ENCODE results near the gene LRMDA. TPM values are rescaled to one million over a fixed set of nuclear protein-coding genes. Genes with fewer than 3 reads are reported as not detected.

Gene LRMDA
- total and polyA plus RNA-seq, 2 of the 13 experiments (the other 11 are each of a cell fraction or from before 2014, with no cell fraction given) = 13.4 to 22.0 TPM

DNA sequence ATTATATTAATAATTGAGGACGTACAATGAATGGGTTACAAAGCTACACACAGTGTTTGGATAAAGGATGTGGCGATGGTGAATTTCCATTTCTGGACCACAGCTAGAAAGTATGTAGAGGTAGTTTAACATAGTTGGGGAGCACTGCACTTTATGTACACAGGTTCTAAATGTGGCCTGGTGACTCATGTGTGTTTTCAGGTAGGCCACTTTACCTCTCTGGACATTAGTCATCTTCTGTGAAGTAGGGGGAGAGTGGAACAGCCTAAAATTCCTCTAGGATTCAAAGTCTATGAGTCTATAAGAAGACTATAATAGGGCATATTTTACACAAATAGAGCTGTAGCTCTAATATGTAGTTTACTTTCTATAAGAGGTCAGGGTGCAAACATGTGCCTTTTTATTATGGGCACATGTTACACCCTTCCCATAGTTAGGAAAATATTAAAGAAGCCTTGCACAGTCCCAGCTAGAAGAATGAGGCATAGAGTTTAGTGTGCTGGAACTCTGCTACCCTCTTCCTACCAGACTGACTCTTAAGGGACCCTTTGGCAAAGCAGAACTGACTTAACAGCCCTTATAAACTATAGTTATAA lies 594.9 kb downstream of the LRMDA start (continued):
- TF ChIP-seq ARID5B (CRISPR knock-in tag; IDR thresholded peaks at IDR 0.05) (peak; percentile 69; the same call in 1 of the 2 replicates), JUNB (CRISPR knock-in tag; IDR thresholded peaks at IDR 0.05; ENCODE audit: borderline replicate concordance) (0 out of 2 replicates have a peak, but pooled peaks have one; percentile 36), PPARG (CRISPR knock-in tag; conservative IDR thresholded peaks at IDR 0.05) (peak; percentile 32; the same call in 1 of the 2 replicates), ELF3 (CRISPR knock-in tag; IDR thresholded peaks at IDR 0.05) (0 out of 2 replicates have a peak, but pooled peaks have one; percentile 24), MEF2D (CRISPR knock-in tag; IDR thresholded peaks at IDR 0.05) (peak; percentile 30; the same call in 1 of the 2 replicates), FOSL2 (CRISPR knock-in tag; IDR thresholded peaks at IDR 0.05) (peak; percentile 94), CREM (IDR thresholded peaks at IDR 0.05) (peak; percentile 57; the same call in 1 of the 2 replicates), CREM (CRISPR knock-in tag; IDR thresholded peaks at IDR 0.05) (no peak), LCORL (IDR thresholded peaks at IDR 0.05) (no peak), LCORL (CRISPR knock-in tag; IDR thresholded peaks at IDR 0.05) (peak; percentile 18; the same call in 1 of the 2 replicates), ZNF263 (CRISPR knock-in tag; IDR thresholded peaks at IDR 0.05) (peak; percentile 97), NFIC (IDR thresholded peaks at IDR 0.05; ENCODE audit: low read length) (0 out of 2 replicates have a peak, but pooled peaks have one; percentile 62), SOX5 (CRISPR knock-in tag; IDR thresholded peaks at IDR 0.05; ENCODE audit: borderline replicate concordance) (peak; percentile 29; the same call in 1 of the 2 replicates), TSC22D2 (CRISPR knock-in tag; IDR thresholded peaks at IDR 0.05; ENCODE audit: borderline replicate concordance) (no peak), HOMEZ (CRISPR knock-in tag; IDR thresholded peaks at IDR 0.05; ENCODE audit: low read depth) (peak; percentile 58; the same call in 1 of the 2 replicates), PHF21A (CRISPR knock-in tag; IDR thresholded peaks at IDR 0.05) (peak; percentile 37; the same call in 1 of the 2 replicates), HNF4G (IDR thresholded peaks at IDR 0.05; ENCODE audit: borderline replicate concordance, low read depth, low read length) (0 out of 2 replicates have a peak, but pooled peaks have one; percentile 15), HNF4G (CRISPR knock-in tag; IDR thresholded peaks at IDR 0.05; ENCODE audit: borderline replicate concordance, low read depth) (no peak), ZNF335 (CRISPR knock-in tag; IDR thresholded peaks at IDR 0.05) (no peak), SAP130 (CRISPR knock-in tag; IDR thresholded peaks at IDR 0.05; ENCODE audit: low read depth) (peak; percentile 50; the same call in 1 of the 2 replicates)
- TF ChIP-seq, protein P1, sequence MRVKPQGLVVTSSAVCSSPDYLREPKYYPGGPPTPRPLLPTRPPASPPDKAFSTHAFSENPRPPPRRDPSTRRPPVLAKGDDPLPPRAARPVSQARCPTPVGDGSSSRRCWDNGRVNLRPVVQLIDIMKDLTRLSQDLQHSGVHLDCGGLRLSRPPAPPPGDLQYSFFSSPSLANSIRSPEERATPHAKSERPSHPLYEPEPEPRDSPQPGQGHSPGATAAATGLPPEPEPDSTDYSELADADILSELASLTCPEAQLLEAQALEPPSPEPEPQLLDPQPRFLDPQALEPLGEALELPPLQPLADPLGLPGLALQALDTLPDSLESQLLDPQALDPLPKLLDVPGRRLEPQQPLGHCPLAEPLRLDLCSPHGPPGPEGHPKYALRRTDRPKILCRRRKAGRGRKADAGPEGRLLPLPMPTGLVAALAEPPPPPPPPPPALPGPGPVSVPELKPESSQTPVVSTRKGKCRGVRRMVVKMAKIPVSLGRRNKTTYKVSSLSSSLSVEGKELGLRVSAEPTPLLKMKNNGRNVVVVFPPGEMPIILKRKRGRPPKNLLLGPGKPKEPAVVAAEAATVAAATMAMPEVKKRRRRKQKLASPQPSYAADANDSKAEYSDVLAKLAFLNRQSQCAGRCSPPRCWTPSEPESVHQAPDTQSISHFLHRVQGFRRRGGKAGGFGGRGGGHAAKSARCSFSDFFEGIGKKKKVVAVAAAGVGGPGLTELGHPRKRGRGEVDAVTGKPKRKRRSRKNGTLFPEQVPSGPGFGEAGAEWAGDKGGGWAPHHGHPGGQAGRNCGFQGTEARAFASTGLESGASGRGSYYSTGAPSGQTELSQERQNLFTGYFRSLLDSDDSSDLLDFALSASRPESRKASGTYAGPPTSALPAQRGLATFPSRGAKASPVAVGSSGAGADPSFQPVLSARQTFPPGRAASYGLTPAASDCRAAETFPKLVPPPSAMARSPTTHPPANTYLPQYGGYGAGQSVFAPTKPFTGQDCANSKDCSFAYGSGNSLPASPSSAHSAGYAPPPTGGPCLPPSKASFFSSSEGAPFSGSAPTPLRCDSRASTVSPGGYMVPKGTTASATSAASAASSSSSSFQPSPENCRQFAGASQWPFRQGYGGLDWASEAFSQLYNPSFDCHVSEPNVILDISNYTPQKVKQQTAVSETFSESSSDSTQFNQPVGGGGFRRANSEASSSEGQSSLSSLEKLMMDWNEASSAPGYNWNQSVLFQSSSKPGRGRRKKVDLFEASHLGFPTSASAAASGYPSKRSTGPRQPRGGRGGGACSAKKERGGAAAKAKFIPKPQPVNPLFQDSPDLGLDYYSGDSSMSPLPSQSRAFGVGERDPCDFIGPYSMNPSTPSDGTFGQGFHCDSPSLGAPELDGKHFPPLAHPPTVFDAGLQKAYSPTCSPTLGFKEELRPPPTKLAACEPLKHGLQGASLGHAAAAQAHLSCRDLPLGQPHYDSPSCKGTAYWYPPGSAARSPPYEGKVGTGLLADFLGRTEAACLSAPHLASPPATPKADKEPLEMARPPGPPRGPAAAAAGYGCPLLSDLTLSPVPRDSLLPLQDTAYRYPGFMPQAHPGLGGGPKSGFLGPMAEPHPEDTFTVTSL (CRISPR knock-in tag; IDR thresholded peaks at IDR 0.05; ENCODE audit: borderline replicate concordance) = peak; percentile 17; the same call in 1 of the 2 replicates

Data from HepG2 (cell line).